Mammary epithelial cell (primary cell): ENCODE results near the gene SPN.

Experiments used
- EZH2 ChIP-seq: IDR thresholded peaks from 2 replicates; pipeline ENCODE4 v1.6.1; 2012; ENCODE audit warnings: low read length, inconsistent platforms, borderline replicate concordance
- TF ChIP-seq, protein P1 (sequence below), 2 donors: IDR thresholded peaks in 1 of 2; conservative IDR thresholded peaks in 1 of 2; 2 replicates each; pipeline ENCODE4 v1.5.1; 2011 to 2012; ENCODE audit warnings: inconsistent platforms in 2 of 2, low read length in 2 of 2, mild to moderate bottlenecking in 2 of 2, control low read depth in 1 of 2, low read depth in 1 of 2; ENCODE audit not compliant: insufficient read depth in 1 of 2; ENCODE audit errors: extremely low read depth in 1 of 2

DNA sequence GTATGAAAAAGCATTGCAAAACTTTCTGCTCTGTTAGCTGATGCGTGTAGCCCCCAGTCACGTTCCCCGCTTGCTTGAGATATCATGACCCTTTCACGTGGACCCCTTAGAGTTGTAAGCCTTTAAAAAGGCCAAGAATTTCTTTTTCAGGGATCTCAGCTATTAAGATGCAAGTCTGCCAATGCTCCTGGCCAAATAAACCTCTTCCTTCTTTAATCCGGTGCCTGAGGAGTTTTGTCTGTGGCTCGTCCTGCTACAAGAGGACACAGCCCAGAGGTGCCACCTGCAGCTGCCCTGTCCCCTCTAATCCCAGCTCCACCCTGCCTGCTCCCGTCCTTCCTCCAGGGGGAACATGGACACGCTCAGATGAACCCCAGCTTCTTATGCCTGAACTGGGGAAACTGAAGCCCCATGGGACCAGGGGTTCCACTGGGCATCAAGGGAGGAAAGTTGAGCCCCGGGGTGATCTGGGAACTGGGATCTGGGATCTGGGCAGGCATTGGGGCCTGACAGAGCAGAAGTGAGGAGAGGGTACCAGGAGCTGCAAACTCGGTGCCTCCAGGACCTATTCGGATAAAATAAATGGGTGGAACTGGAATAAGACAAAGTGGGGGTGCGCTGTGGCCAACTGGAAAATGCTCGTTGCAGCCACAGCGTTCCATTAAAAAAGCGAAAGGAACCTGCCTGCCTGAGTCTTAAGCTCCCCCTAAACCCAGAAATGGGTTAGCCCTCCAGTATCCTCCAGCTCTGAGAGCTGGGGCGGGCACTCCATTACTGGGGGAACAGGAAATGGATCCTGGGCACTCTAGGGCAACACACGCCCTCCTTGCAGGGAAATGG, 35.7 kb downstream of the SPN start:
- TF ChIP-seq EZH2, result no peak
- TF ChIP-seq, protein P1, sequence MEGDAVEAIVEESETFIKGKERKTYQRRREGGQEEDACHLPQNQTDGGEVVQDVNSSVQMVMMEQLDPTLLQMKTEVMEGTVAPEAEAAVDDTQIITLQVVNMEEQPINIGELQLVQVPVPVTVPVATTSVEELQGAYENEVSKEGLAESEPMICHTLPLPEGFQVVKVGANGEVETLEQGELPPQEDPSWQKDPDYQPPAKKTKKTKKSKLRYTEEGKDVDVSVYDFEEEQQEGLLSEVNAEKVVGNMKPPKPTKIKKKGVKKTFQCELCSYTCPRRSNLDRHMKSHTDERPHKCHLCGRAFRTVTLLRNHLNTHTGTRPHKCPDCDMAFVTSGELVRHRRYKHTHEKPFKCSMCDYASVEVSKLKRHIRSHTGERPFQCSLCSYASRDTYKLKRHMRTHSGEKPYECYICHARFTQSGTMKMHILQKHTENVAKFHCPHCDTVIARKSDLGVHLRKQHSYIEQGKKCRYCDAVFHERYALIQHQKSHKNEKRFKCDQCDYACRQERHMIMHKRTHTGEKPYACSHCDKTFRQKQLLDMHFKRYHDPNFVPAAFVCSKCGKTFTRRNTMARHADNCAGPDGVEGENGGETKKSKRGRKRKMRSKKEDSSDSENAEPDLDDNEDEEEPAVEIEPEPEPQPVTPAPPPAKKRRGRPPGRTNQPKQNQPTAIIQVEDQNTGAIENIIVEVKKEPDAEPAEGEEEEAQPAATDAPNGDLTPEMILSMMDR (conservative IDR thresholded peaks at IDR 0.05 in 1 of 2, IDR thresholded peaks at IDR 0.05 in 1 of 2; ENCODE audit: extremely low read depth in 1 of 2, insufficient read depth in 1 of 2, low read depth in 1 of 2, low read length in 2 of 2), result no peak
